Left renal pelvis (tissue), 4 donors: Measurements from ENCODE around the gene LY86. TPM values are rescaled to one million over a fixed set of nuclear protein-coding genes. Genes with fewer than 3 reads are reported as not detected.
"Not testable (repeated sequence)": the region's sequence is repeated elsewhere in the genome, so short reads cannot be mapped to it uniquely, and the experiment has no call there.

Experiments
- DNase-seq, 4 donors: peaks; one replicate each; pipeline ENCODE4 v3.0.0-alpha.2; 2013; ENCODE audit warnings: low read depth in 4 of 4, low spot score in 3 of 4
- polyA plus RNA-seq, 4 donors: library from polyadenylated mRNA; unstranded; fragments of 120-200 nt; gene quantifications; one replicate each; pipeline ENCODE4 v1.2.1, GENCODE V29; 2013; ENCODE audit not compliant: insufficient read length in 4 of 4

Gene LY86
- polyA plus RNA-seq, 4 donors, result 1.9 to 4.6 (median 2.1) TPM

GRCh38 chr6:6595025-6595424, 6.5 kb downstream of the LY86 start:
- no peak for DNase-seq

DNA sequence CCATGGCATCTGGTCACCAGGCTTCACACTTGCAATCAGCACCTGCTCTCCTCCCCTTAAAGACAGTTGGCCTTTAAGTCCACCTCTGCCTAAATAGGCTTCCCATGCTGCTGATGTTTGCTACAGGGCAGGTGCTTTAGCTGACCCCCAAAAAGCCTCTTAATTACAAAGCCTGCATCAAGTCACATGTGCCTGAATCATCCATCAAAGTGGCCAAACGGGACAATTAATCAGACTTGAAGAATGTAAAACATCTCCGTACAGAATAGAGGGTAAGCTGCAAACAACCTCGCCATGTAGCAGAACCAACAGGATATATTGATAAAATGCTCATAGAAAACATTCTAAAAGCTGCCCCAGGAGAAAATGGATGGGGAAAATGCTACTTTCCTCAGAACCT, 7.4 kb downstream of the LY86 start:
- DNase-seq, result no peak

GRCh38 chr6:6596529-6597328, 8.2 kb downstream of the LY86 start:
- no peak for DNase-seq

GRCh38 chr6:6597682-6598081, 9.2 kb downstream of the LY86 start:
- no peak for DNase-seq

DNA sequence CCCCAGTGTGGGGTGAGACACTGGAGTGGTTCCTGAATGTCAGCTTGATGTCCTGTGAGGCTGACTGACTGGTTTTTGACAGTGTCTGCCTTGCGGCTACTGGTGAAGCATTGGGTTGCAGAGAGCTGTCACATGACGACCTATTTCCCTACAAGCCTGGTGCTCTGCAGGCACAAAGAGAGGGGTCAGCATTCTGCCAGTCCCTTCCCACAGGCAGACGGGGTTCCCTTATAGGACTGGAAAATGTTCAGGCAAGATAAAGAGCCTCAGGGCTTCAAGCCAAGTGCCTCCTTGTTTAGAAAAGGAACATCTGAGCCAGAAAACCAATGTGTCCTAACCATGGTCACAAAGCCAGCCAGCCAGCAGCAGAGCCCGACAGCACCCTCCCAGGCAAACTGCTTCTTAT, 11.0 kb downstream of the LY86 start:
- no peak for DNase-seq

DNA sequence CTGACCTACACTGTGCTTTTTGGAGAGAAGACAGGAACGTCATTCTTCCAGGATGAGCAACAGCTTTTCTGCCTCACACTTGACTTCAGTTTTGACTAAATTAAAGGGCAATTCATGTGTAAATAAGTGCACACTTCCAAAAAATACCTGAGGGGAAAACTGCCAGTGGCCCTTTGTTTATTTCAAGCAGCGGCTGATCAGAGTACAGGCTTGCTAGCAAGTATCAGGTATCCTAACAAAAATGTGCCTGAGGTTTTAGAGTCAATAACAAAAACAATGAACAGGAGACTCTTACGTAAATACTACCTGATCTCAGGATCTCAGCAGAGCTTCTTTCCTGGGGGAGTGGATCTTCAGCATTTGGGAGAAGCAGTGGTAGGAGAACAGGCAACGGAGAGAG, 12.4 kb downstream of the LY86 start:
- no peak for DNase-seq

DNA sequence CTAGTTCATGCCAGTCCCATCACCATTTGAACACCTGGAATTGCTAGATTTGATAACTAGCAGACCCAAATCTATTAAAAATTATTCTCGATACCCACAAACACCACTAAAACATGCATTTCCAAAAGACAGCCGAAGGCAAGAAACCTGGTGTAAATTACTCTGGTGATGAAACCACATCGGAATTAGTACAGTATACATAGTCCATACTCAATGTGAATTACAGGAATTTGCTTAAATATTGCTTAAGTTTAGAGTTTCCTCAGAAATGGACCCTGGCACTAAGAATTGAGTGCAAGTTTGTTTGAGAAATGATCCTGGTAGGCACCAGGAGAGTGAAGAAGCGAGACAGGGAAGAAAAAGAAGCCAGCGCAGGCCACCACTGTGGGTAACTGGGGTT, 13.7 kb downstream of the LY86 start:
- DNase-seq, result no peak

DNA sequence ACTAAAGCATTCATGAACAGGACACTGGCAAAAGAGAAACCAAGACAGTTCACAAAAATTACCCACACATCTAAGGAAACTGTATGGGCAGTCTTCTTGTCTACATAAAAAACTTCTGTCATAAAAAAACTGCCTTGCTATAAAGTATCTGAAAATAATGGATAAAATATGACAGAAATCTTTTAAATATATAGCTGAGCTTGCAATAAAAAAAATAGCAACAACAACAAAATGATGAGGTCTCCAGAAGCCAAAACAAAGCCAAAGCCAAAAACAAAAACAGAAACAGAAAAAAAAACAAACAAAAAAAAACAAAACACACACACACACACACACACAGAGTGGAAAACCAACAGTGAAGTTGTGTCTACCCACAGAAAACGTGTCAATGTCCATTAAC, 14.8 kb downstream of the LY86 start:
- DNase-seq, result no peak

- DNase-seq, result no peak
These were observed 15.5 kb downstream of the LY86 start for GRCh38 chr6:6604015-6604414.

GRCh38 chr6:6604566-6604965, 16.0 kb downstream of the LY86 start:
- no peak for DNase-seq

GRCh38 chr6:6605873-6606272, 17.4 kb downstream of the LY86 start:
- DNase-seq, result no peak

GRCh38 chr6:6606391-6607030, 18.0 kb downstream of the LY86 start:
- not testable (repeated sequence) for DNase-seq

GRCh38 chr6:6609450-6609849, 20.9 kb downstream of the LY86 start:
- DNase-seq, result no peak

DNA sequence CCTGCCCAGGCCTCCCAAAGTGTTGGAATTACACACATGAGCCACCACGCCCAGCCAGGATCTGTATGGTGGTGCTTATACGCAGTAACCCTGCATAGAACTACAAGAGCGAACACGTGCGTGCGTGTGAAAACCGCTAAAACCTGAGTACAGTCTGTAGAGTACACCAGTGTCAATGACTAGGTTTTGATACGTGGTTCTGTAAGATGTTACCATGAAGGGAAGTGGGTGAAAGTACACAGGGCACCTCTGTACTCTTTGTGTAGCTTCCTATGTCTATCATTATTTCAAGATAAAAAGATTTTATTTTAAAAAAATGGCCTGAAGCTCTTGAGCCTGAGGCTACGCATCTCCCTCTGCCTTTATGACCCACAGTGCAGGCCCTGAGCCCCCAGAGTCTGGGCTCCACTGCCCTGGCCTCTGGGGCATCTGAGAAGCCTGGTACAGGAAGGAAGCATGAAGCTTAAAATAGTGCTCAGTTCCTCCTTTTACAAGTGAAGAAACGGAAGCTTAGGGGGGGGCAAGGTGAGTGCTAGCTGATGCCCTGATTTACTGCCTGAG, 21.6 kb downstream of the LY86 start:
- DNase-seq, result no peak

GRCh38 chr6:6611486-6611885, 23.0 kb downstream of the LY86 start:
- DNase-seq, result no peak

GRCh38 chr6:6612308-6612707, 23.8 kb downstream of the LY86 start:
- DNase-seq, result no peak

DNA sequence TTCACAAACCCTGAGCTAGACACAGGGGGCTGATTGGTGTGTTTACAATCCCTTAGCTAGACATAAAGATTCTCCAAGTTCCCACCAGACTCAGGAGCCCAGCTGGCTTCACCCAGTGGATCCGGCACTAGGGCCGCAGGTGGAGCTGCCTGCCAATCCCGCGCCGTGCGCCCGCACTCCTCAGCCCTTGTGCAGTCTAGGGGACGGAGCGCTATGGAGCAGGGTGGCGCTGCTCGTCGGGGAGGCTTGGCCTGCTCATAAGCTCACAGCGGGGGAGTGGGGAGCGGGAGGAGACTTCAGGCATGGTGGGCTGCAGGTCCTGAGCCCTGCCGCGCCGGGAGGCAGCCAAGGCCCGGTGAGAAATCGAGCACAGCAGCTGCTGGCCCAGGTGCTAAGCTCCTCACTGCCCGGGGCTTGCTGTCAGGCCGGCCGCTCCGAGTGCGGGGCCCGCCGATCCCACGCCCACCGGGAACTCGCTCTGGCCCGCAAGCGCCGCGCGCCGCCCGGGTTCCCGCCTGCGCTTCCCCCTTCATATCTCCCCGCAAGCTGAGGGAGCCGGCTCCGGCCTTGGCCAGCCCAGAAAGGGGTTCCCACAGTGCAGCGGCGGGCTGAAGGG, 24.7 kb downstream of the LY86 start:
- DNase-seq, result not testable (repeated sequence)

DNA sequence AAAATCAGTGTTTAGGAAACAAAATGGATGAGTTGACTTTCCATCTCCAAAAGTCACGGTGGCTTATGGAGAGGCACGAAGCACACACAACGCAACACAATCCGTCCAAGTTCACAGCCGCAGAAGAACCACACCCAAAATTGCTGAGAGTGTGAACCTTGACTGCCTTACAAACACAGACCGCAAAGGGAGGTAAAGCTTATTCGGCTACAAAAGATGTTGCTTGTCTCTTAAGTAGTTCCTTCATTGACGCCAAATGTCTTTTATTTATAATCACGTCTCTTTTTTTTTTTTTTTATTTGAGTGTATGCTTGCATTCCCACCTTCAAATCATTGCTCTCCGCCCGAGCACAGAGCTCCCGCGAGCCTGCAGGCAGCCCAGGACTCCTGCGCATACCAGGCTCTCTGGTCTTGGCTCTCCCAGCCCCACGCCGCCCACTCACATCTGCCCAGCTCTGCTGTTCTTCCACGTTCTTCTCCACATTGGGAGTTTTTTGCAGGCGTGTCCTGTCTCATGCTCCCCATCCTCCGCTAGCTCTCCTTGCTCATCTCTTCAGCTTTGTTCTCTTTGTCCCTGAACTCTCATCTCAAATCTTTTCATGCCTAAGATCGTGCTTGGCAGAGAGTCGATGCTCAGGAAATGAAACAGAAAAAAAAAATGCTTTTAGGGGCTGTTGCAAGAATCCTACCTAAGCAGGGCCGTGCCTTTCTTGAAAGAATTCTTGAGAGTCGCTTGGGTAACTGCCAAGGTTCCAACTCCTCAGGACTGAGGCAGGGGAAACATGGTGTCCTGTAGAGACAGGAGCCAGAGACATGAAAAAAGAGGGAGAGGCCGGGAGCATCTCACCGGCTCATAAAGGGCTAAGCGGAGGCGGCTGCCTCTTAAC, 25.8 kb downstream of the LY86 start:
- DNase-seq, result no peak

- no peak for DNase-seq
These were observed 26.4 kb downstream of the LY86 start for GRCh38 chr6:6614983-6615349.

DNA sequence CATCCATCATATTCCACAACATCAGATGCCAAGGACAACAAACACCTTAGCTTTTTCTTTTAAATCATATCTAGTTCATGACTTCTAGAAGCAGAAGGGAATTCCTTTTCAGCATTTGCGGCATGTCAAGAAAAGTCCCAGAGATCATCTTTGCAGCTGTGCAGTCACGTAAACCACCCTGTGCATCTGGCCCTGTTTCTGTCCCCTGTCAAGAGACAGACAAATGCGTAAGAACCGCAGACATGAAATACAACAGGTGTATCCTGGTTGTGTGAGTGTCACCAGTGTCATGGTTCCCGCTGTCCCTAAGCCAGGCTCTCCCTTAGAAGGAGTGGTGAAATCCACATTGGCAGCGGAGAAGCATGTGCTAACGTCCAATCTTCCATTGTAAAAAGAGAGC, 28.1 kb downstream of the LY86 start:
- DNase-seq, result no peak
